Measurements from ENCODE around the gene RHOF.

RHOF gene

DNA sequence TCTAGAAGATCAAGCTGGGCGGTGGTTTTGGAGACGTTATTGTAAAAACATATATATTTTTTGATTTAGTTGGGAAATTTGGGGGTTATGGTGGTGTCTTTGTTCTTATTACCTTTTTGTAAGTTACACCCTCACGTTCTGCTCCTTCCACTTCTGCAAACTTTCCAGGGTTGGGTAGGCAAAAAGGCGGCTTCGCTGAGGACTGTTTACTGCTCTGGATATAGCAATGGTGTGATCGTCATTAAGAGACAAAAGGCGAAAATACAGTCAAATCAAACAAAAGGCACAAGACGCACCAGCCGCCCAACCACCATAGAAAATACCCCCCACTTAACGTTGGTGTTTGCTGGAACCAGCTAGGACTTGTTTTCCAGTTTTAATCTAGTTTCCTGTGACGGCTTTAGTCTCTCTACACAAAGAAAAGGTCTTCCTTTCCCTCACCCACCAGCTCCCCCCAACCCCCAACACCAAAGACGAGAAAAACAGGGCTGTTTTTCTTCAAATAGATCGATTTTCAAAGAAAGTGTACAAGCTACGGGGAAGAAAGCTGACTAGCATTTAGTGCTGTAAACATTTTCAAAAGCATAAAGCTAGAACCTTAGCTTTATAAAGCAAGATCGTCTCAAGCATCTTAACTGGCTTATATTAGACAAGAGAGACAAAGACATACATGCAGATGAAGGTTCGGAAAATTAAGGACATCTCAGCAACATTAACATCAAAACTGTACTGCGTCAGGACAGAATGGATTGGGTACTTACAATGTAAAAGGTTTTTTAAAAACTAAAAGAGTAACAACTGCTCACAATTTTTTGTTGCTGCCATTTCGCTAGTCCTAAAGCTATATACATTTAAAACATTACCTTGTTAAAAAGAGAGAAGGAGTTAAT is 8.4 kb upstream of the RHOF start:
- FAIRE-seq, result peak; percentile 65
- TF ChIP-seq POLR2A (IDR thresholded peaks at IDR 0.05; ENCODE audit: low read depth, low read length), result no peak; the same call in 1 of the 2 replicates
- no peak; the same call in 1 of the 2 replicates for TF ChIP-seq POLR2AphosphoS5 (IDR thresholded peaks at IDR 0.05; ENCODE audit: low read depth, low read length)
- no peak for TF ChIP-seq TAF1 (IDR thresholded peaks at IDR 0.05; ENCODE audit: borderline replicate concordance, low read depth, low read length)
- no peak for DNase-seq (ENCODE audit: insufficient read length)

DNA sequence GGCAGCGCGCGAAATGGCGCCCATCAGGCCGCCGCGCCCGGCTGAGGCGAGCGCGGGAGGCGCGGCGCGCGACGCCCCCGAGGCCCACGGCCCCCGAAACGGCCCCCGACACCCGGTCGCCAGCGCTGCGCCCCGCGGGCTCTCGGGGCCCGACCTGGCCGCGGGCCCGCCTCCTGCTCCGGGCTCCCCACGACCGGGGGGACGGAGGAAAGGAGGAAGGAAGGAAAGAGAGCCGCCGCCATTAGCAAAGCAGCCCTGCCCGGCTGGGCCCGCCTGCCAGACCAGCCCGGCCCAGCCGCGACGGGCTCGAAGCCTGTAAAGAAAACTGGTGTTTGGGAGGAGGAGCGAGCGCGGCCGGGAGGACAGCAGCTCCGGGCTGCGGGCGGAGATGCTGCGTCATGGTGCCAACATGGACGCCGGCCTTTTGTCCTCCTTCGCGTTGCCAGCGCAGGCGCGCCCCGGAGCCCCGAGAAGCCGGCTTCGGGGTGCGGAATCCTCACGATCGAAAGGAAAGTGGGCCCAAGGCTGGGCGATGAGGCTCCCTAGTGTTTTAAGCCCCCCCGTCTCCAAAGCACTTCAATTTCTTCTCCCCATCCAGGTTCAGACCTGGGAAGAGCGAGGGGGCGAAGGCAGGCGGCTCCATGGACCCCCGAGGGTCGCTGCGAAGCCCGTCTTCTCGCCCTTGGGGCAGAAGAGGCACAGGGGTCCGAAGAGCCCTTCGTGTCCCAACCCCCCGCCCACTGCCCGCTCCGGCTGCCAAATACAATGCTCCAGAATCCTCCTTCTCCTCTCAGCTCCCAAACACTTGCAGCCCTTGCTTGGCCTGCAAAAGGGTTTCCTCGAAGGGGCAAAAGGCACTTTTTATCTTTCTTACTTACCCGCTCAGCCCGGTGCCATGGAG is 7.5 kb upstream of the RHOF start:
- TF ChIP-seq POLR2A (IDR thresholded peaks at IDR 0.05; ENCODE audit: low read depth, low read length), result peak; percentile 80
- 0 out of 2 replicates have a peak, but pooled peaks have one; percentile 16 for TF ChIP-seq TAF1 (IDR thresholded peaks at IDR 0.05; ENCODE audit: borderline replicate concordance, low read depth, low read length)
- TF ChIP-seq POLR2AphosphoS5 (IDR thresholded peaks at IDR 0.05; ENCODE audit: low read depth, low read length), result peak; percentile 77
- FAIRE-seq, result peak; percentile 9
- no peak for DNase-seq (ENCODE audit: insufficient read length)

DNA sequence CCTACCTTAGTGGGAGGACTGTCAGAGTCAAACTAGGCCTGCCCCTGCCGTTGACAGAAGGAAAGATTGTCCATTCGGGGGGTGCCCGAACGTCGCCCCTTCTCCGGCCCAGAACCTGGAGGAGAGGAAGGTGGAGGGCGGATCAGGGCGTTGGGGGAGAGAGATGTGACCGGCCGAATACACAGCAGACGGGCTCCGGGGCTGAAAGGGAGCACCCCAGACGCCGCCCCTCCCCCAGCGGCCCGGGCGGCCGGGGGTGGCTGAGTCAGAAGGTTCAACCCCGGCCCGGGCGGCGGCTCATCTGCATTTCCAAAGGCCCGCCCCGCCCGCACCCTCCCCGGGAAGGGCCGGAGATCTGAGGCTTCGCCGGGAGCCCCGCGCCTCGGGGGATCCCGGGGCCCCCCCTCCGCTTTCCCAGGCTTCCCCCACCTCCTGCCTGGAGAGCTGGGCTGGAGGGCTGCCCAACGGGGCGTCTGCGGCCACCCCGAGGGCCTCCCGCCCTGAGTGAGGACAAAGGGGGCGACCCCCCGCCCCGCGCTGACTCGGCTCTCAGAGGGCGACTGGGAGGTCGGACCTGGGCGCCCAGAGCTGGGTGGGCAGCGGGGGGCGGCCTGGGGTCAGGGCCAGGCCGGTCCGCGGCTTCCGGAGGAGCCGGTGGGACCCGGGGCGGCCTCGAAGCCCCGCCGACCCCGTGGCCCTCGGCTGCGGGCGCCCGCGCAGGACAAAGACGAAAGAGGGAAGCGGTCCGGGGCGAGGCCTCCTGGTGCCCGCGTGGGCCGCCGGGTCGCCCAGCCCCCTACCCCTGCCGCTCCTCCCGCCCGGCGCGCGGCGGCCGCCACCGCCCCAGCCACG is 6.6 kb upstream of the RHOF start:
- DNase-seq (ENCODE audit: insufficient read length) (peak; percentile 78), FAIRE-seq (peak; percentile 50)
- TF ChIP-seq POLR2AphosphoS5 (IDR thresholded peaks at IDR 0.05; ENCODE audit: low read depth, low read length) (no peak), POLR2A (IDR thresholded peaks at IDR 0.05; ENCODE audit: low read depth, low read length) (peak; percentile 40; the same call in 1 of the 2 replicates), TAF1 (IDR thresholded peaks at IDR 0.05; ENCODE audit: borderline replicate concordance, low read depth, low read length) (no peak)

DNA sequence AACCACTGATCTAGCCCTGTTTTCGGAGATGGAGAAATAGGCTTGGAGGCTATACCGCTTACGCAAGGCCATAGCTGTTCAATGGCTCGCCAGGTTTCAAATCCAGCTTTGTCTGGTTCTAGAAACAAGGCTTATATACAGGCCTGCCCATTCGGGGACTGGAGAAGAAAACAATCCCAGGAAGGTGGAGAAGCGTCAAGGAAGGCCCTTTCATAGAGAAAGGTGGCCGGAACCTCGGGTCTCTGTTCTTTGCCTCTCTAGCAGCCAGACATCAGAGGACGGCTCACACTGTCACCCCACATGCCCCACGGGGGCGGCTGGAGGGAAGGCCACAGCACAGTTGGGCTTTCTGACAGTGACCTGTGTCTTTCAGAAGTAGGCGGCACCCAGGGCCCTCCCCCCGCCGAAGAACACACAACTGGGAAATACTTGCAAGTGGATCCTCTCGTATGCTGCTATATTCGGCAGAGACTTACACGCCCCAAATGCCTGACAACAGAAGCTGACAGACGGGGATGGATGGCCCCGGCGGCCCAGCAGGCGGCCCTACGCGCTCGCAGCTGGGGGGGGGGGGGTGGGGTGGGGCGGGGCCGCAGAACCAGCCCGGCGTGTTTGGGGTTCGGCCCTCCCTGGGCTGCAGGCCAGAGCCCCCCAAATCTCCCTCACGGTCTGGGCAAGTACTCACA is 5.8 kb upstream of the RHOF start:
- FAIRE-seq, result peak; percentile 46
- peak; percentile 59 for DNase-seq (ENCODE audit: insufficient read length)
- TF ChIP-seq POLR2AphosphoS5 (IDR thresholded peaks at IDR 0.05; ENCODE audit: low read depth, low read length), result no peak
- no peak; the same call in 1 of the 2 replicates for TF ChIP-seq POLR2A (IDR thresholded peaks at IDR 0.05; ENCODE audit: low read depth, low read length)
- TF ChIP-seq TAF1 (IDR thresholded peaks at IDR 0.05; ENCODE audit: borderline replicate concordance, low read depth, low read length), result no peak

DNA sequence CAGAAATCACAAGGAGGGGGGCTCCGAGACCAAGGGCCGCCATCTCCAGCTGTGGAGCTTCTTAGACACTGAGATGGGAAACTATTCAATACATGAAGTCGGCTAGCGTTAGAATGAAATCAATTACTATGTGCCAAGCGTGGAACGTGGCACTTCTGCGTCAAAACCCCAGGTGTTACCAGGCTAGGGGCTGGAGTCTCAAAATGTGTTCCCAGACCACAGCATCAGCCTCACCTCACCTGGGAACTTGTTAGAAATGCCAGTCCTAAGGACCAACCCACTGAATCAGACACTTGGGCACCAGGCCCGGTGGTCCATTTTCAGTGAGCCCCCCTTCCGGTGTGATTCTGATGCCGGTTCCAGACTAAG is 5.3 kb upstream of the RHOF start:
- no peak for FAIRE-seq
- TF ChIP-seq TAF1 (IDR thresholded peaks at IDR 0.05; ENCODE audit: borderline replicate concordance, low read depth, low read length) (no peak), POLR2AphosphoS5 (IDR thresholded peaks at IDR 0.05; ENCODE audit: low read depth, low read length) (no peak), POLR2A (IDR thresholded peaks at IDR 0.05; ENCODE audit: low read depth, low read length) (no peak)
- DNase-seq (ENCODE audit: insufficient read length), result no peak

DNA sequence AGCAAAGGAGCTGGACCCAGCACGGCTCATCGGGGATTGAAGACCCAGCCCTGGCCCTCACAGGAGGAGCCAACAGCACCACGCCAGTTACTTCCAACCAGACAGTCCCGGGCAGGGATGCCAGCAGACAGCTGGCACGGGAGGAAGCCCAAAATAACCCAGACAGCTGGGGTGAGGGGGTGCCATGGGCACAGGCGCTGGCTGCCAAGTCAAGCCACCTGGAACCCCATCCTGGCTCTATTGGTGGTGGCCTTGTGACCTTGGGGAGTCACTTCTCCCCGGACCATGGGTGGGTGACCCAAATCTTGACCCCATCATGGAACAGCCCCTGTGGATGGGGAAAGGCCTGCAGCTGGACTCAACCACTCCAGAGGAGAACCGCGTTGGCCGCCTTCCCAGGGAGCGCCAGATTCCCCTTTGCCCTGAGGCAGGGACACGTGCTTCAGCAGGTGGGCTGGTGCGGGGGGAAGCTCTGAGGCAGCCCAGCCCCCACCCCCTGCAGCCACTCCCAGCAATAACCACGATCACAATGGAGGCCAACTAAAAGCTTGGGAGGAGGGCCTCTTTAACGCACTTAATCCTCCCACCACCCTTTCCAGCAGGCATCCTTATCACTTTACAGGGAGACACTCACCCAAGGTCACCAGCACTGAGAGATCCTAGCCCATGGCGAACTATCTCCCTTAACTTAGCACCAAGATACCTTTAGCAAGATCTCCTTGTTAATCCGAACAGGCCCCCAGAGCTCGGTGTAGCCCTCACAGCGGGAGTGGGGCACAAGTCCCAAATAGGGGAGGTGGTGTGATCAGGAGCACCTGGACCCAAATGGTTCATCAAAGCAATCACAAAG is 4.7 kb upstream of the RHOF start:
- DNase-seq (ENCODE audit: insufficient read length) (no peak), FAIRE-seq (no peak)
- no peak for TF ChIP-seq TAF1 (IDR thresholded peaks at IDR 0.05; ENCODE audit: borderline replicate concordance, low read depth, low read length)
- no peak for TF ChIP-seq POLR2AphosphoS5 (IDR thresholded peaks at IDR 0.05; ENCODE audit: low read depth, low read length)
- no peak for TF ChIP-seq POLR2A (IDR thresholded peaks at IDR 0.05; ENCODE audit: low read depth, low read length)

DNA sequence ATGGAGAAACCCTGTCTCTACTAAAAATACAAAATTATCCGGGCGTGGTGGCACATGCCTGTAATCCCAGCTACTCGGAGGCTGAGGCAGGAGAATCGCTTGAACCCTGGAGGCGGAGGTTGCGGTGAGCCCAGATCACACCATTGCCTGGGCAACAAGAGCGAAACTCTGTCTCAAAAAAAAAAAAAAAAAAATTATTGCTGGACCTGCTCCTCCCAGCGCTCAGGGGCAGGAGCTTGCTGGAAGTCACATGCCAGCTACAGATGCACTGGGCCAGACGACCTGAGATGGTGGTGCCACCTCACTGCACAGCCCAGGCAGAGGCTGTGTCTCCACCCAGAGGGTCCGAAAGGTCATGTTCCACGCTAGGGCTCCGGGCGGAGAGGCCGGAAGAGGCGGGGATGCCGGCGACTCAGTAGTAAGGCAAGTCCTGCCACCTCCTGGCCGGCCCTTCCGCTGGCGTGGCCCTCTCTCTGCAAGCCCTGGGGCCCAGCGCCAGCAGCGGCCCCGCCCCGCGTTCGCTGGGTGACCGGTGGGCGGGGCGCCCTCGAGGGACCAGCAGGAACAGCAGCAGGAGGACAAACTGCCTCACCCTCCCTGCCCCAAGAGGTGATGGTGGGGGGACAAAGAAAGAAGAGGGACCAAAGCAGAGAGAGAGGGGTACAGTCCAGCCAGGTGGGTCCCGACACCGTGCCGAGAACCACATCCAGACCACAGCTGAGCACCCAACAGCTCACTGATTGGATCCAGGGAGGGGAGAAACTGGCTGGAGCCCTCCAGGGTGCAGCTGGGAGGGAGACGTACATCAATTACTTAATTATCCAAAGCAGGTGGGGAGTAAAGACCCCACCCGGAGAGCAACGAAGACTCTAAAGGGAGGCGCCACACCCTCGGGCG is 3.6 kb upstream of the RHOF start:
- FAIRE-seq (no peak), DNase-seq (ENCODE audit: insufficient read length) (no peak)
- TF ChIP-seq POLR2AphosphoS5 (IDR thresholded peaks at IDR 0.05; ENCODE audit: low read depth, low read length) (peak; percentile 35), POLR2A (IDR thresholded peaks at IDR 0.05; ENCODE audit: low read depth, low read length) (no peak)

DNA sequence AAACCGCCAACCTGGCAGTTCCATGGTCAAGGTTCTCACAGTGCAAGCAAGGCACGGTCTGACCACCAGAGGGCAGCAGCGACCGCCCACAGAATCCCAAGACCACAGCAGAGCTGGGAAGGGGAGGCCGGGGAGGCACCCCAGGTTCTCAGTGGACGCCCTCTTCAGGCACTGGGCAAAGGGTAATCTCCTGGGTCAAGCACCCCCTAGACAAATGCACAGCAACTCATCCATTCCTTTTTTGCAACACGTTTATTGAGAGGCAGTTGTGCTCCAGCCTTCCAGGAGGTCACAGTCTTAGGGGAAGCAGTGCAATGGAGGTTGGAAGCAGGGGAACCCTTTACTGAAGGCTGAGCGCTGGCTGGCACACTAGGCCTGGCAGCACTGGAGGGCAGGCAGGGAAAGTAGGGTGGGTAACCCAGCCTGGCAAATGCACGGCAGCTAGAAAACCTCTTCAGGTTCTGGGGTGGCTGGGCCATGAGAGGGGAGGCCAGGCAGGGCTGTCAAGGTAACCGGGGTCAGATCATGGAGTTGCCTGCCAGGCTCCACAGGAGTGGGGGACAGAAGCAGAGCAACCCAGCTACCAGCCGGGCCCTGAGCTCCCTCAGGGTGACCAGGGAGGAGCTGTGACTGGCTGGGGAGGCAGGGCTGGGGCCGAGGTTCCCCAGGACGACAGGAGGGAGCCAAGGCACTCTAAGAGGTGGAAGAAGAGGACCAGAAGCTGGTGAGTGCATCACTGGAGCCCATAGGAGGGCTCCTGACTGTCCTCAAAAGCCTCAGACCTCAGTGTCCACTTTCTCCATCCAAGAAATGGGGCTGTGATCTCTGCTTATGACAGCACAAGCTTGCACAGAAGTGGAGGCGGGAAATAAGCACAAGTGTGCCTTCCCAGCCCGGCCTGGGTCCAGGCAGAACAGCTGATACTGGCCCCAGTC is 1.8 kb upstream of the RHOF start:
- DNase-seq (ENCODE audit: insufficient read length), result peak; percentile 78
- FAIRE-seq, result peak; percentile 86
- TF ChIP-seq POLR2AphosphoS5 (IDR thresholded peaks at IDR 0.05; ENCODE audit: low read depth, low read length) (no peak; the same call in 1 of the 2 replicates), POLR2A (IDR thresholded peaks at IDR 0.05; ENCODE audit: low read depth, low read length) (peak; percentile 7; the same call in 1 of the 2 replicates), TAF1 (IDR thresholded peaks at IDR 0.05; ENCODE audit: borderline replicate concordance, low read depth, low read length) (no peak)

Measured in GM12892 (cell line).